Dermis blood vessel endothelial cell (primary cell): ENCODE data around the gene SELL. TPM values are rescaled to one million over a fixed set of nuclear protein-coding genes. Genes with fewer than 3 reads are reported as not detected.
"Not testable (repeated sequence)": the region's sequence is repeated elsewhere in the genome, so short reads cannot be mapped to it uniquely, and the experiment has no call there.

Source experiments
- DNase-seq: peaks from one replicate; pipeline ENCODE4 v3.0.0; 2010
- total RNA-seq: library from RNA; depleted of rRNA; stranded (reverse); fragments of >200 nt; gene quantifications from 2 replicates; pipeline ENCODE4 v1.2.3, GENCODE V29; 2014

Gene SELL
- total RNA-seq, 1 donor from 2014 or later = 0.34 TPM

GRCh38 chr1:169662680-169663079, 48.7 kb downstream of the SELL start:
- not testable (repeated sequence) for DNase-seq

GRCh38 chr1:169661066-169661465, 50.4 kb downstream of the SELL start:
- DNase-seq = not testable (repeated sequence)

- DNase-seq = not testable (repeated sequence)
These were observed 52.6 kb downstream of the SELL start for GRCh38 chr1:169658777-169659176.

- DNase-seq = no peak
These were observed 57.5 kb downstream of the SELL start for GRCh38 chr1:169653873-169654272.

DNA sequence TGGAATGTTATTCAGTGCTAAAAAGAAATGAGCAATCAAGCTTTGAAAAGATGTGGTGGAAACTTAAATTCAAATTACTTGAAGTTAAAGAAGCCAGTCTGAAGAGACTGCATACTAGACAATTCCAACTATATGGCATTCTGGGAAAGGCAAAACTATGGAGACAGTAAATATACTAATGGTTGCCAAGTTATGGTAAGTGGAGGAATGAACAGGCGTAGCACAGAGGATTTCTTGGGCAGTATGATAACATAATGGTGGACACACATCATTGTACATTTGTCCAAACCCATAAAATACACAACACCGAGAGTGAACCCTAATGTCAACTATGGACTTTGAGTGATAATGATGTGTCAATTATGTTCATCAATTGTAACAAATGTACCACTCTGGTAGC, 60.4 kb downstream of the SELL start:
- no peak for DNase-seq

DNA sequence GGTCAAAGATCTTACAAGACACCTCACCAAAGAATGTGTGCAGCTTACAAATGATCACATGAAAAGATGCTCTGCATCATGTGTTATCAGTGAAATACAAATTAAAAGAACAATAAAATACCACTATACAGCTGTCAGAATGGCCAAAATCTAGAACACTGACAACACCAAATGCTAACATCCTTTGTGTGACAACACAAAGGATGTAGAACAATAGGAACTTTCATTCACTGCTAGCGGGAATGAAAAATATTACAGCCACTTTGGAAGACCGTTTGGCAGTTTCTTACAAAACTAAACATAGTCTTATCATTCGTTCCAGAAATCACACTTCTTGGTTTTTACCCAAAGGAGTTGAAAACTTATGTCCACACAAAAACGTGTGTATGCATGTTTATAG, 60.9 kb downstream of the SELL start:
- no peak for DNase-seq

DNA sequence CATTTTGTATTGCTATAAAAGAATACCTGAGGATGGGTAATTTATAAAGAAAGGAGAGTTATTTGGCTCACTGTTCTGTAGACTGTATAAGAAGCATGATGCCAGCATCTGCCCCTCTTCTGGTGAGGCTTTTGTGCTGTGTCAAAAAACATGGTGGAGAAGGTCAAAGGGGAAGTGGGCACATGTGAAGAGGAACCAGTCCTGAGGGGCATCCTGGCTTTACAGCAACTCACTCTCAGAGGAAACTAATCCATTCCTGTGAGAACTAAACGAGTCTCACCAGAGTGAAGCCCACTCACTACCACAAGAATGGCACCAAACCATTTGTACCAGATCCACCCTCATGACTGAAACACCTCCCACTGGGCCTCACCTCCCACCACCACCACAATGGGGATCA, 62.7 kb downstream of the SELL start:
- no peak for DNase-seq

- no peak for DNase-seq
These were observed 63.2 kb downstream of the SELL start for GRCh38 chr1:169648187-169648586.

DNA sequence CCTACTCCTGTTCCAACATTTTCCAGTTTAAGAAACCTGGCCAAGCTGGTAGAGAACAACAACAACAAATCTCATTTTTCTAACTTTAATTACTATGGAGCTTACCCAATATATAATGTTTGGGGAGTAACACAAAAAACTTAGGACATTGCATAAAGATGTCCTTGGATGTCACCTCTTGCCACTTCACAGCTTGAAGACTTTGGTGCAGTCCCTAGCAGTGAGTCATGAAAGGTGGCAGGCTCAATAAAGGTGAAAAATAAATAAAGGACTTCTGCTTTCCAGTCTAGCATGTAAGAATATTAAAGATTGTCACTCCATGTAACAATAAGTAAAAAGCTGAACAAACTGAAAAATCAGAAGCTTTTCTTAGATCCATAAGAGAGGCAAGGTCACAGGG, 63.9 kb downstream of the SELL start:
- DNase-seq = no peak

DNA sequence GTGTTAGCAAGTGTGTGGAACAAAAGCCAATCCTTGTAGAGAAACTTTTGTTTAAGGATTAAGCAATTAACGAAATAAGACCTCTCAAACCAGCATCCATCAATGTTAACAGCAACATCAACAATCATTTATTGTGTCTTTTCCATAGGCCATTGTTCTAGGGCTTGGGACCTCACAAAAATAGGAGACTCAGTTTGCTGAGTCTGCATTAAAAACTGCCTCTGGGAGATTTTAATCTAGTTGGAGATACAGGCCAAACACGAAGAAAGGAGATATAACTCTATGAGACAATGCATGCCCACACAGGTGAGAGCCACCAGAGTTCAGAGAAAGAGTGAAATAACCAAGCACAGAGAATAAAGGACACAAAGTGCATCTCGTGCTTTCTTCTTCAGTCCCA, 67.1 kb downstream of the SELL start:
- DNase-seq = no peak

Other genes starting within 250 kb of the SELL start
- gene SLC19A2, start 225.7 kb downstream of the SELL start, total RNA-seq = 3.7 and 3.9 TPM in 2 replicates
- gene F5, start 125.1 kb downstream of the SELL start, total RNA-seq = not detected in 2 replicates
- 2.6 and 5.3 TPM in 2 replicates for gene SELP, start 81.5 kb downstream of the SELL start, total RNA-seq
- 5.7 and 24.3 TPM in 2 replicates for gene SELE, start 22.5 kb upstream of the SELL start, total RNA-seq
- gene METTL18, start 83.3 kb upstream of the SELL start, total RNA-seq = 7.2 and 9.0 TPM in 2 replicates
- 8.3 and 11.6 TPM in 2 replicates for gene SCYL3, start 182.3 kb upstream of the SELL start, total RNA-seq